GM19324 (cell line): Measurements from ENCODE around the gene PKHD1.
A peak's percentile ranks its signal among the peaks of the same experiment; 100 is the strongest.

Experiments
- ATAC-seq: cut with Tn5 transposase; IDR thresholded peaks from one replicate; pipeline ENCODE4 v1.9.1; 2021; ENCODE audit warnings: mild to moderate bottlenecking, moderate library complexity; ENCODE audit not compliant: unreplicated experiment, low FRiP score

The PKHD1 gene

DNA sequence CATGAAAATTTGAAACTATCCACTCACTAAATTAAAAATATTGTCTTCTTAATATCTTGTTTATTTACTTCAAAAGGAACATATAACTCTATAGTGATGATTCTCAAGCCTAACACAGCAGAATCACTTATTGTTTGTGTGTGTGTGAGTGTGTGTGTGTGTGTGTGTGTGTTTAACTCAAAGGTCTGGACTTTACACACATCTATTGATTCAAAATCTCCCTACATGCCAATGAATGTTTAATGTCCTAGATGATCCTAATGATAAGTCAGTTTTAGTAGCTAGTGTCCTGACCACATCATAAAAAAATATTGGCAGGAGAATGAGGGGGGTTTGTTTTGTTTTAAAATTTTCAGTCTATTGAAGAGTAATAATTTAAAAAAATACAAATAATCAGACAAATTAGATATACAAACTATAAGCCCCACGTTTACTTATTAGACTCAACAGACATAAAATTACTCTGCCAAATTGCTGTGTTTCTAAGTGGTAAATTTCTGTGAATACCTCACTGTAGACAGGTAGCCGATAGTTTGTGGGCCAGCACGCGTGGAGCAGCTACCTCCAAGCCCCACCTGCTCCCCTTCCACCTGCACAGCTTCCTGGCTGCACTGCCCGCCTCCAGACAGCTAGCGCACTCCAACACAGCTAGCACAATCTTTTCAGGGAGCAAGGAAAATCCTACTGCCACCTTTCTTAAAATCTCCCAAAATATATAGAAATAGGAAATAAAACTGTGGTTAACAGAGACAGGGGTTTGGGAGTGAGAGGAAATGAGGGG lies 349.6 kb downstream of the PKHD1 start:
- ATAC-seq = no peak

DNA sequence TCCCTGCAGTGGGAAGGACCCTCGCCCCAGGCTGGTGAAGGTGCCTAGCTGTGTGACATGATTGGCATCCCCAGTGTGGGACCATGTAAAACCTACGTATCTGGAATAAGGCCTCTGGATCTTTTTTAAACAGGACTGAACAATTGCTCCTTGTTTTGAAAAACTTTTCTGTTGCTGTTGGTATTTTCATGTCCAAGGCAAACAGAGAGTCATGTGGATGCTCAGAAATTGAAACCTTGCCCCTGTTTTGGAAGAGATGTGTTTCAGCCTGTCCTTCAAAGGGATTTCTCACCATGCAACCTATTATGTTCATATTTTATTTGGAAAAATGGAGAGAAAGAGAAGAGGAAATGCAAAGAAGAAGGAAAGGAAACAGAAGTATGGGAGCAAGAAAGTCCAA lies 362.3 kb downstream of the PKHD1 start:
- ATAC-seq = no peak

DNA sequence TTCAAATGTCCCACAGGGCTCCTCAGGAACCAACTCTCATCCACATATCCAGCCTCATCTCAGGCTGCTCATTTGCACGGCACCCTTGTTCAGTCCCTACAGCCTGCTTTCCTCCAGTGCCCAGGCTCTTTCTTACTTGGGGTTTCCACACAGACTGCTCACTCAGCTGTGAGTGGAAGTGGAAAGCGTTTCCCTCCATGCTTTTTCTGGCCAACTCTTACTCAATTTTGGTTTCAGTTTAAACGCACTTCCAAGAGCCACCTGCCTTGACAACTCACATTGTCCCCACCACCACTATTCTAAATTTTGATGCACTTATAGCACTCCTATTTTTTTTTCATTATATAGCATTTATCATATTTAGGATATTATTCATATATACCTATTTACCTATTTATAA lies 367.1 kb downstream of the PKHD1 start:
- ATAC-seq = no peak

DNA sequence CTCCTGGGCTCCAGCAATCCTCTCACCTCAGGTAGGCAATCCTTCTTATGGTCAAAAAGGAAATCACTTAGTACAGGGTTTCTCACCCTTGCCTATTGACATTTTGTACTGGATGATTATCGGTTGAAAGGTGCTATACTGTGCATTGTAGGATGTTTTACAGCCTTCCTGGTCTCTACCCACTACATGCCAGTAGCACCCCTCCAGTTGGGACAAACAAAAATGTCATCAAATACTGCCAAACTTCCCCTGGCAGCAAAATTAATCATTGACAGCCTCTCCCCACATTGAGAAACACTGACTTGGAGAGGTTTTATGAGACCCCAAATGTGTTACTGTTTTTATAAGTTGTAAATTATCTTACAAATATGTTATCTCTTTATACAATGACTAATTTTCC lies 368.1 kb downstream of the PKHD1 start:
- no peak for ATAC-seq

DNA sequence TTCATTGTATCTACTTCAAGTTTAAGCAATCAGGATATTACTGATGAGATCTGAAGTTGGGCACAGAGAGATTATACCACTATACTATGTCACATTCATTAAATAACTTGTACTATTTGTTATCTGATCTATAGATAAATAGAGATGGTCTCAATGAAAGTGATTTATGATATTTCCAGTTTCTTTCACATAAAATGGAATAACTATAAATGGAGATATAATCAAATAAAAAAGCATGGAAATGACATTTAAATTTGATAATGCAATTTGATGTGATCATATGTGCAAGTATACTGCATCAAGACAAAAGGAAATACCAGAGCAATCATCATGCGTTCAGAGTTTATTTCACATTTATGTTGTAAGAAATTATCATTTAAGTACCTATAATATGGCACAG lies 368.9 kb downstream of the PKHD1 start:
- ATAC-seq = no peak

DNA sequence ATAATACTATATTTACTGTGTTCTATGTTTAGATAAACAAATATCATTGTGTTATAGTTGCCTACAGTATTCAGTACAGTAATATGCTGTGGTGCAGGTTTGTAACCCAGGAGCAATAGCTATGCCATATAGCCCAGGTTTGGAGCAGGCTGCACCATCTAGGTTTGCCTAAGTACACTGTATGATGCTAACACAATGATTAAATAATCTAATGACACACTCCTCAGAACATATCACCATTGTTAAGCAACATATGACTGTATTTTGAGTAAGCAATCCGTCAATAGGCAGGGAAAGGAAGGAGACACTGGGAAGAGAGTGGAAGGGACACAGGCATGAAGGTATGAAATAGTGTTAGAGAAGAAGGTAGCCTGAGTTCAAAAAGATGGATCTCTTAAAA lies 369.9 kb downstream of the PKHD1 start:
- ATAC-seq = no peak

DNA sequence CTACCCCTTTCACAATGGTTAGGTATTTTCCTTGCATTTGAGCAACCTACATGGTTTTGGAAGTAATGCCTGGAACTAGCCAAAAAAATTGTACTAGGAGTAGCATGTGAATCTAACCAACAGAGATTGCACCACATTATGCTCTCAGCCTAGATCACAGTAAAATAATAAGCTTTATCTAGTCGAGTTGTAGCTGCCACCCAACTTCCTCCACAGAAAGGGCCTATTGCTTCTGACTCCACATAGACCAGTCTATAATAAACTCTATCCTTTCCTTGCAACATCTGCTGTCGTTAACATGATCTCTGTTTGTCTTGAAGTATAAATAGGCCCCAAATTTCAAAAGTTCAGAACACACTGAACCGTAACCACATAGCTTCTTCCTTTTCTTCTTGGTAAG lies 375.5 kb downstream of the PKHD1 start:
- no peak for ATAC-seq

DNA sequence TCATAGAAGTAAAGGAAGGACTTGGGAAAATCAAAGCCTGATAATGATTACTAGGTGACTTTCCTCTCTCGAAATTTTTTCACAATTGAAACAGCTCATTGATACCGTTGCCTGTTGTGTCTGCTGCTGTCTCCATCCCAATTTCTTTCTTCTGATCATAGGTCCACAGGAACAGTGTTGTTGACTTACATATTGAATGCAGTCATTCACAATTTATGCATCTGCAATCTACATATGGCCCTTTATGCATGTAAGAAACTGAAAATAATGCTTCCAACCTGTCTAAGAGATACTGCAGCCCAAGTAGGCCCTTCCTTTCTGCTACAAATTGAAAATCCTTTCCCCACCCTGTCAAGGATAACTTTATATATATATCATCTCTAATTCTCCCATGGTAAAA lies 381.3 kb downstream of the PKHD1 start:
- ATAC-seq = no peak

DNA sequence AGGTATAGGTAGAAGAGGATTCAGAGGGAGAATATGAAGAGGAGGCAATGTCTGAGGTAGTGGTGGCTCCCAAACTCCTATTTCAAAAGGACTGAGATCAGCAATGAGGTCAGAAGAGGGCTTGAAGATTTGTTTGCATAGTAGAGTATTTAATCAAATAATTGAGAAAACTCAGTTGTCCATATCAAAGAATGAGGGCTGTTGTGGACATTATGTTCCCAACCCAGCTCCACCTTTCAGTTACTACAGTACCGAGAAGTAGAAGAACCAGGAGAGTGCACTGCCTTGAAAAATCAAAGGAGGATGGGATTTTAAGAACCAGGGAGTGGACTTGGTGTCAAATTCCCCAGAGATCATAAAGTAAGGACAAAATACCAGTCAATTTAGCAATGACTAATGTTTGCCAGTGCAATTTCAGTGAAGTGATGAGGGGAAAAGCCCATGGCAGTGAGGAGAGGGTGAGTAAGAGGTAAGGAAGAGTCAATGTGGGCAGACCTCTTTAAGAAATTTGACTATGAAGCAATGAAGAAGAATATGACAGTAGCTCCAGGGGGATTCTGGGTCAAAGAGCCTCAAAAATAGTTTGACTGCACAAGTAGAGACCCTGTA lies 382.4 kb downstream of the PKHD1 start:
- no peak for ATAC-seq

DNA sequence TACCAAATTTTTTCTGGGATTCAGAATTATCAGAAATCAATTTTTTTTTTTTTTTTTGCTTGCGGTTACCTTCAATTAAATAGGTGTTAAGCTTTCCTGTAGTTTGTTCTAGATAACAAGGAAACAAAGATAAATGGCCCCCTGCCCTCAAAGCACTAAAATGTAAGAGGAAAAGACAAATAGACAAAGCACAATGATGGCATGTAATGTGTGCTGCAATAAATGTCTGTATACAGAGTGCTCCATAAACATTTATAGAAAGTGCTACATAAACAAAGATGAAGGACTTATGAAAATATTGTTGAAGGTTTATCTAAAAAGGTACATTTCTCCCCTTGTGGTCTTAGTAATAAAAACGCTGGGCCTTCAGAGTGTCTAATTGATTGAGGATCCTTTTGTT lies 384.6 kb downstream of the PKHD1 start:
- ATAC-seq = no peak

DNA sequence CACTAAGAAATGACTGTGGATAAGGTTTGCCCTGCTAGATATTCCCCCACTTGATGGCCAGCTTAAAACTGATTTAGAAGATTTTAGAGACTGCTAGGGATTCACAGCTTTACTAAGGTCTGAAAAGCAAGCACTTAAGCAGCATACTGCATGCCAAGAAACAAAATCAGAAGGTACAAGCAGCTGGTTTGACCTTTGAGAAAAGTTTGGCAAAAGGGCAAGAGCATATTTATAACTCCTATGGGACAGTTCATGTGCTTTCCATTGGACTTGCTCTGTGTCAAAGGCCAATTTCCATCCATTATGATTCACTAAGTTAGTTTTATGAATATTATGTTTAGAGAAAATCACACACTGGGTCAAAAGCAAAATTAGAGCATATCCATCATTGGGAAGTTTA lies 402.8 kb downstream of the PKHD1 start:
- ATAC-seq = no peak

DNA sequence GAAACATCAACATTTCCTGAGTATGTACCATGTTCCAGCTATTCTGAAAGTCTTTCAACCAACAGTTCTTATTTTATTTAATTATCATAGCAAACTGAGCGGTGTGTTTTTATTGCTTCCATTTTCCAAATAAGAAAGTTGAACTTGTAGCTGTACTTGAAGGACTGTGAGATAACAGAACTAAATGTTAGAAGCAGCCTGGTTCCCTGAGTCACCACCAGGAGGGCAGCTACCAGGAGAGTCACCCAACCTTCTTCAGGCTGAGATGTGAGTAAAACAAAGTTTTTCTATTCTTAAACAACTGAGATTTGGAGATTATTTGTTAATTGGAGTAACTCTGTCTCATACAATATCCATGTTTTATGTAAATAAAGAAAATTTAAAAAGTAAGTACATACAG lies 403.4 kb downstream of the PKHD1 start:
- ATAC-seq = no peak

DNA sequence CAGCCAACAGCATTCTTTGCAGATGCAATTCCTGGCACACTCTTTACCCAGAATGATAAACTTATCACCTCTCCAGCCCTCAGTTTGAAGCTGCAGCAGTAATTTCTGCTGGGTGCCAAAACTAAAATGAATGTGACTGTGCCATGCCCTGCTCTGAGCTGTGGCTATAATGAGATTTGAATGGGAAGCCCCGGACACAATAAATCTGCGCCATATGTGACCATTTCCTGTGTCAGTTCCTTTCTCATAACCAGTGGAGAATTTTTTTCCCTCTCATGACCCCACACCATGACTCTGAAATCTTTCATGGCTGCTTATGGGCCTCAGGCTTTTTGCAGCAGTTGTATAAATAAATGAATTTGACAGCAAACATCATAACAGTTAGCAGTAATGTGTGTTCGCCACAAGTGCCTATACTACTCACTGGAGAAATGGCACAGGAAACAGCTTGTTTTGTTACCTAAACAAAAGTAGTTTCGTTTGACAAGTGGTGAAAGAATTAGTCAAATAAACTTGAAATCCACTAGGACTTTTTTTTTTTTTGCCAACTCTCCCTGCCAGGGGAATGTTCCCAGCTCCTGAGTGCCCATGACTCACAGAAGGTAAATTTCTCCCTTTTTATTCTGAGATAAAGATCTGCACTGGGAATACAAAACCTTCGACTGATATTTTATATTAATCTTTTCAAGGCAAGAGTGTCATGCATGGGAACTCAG lies 408.4 kb downstream of the PKHD1 start:
- ATAC-seq = peak; percentile 57

DNA sequence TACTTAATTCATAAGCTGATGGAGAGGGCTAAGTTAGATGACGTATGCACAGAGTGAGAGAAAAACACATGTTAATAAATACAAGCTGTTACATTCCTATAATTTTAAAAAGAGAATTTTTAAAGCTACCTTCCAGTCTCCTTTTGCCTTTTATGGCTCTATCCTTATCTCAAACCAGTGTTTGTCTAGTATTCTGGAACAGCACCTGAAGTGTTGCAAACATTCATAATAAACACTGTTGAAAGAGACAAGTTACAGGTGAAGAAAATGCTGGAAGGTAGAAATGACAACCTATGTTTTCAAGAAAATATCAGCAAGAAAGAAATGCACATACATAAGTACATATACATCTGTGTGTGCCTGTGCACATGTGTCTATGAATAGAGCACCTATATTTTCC lies 409.1 kb downstream of the PKHD1 start:
- ATAC-seq = no peak

DNA sequence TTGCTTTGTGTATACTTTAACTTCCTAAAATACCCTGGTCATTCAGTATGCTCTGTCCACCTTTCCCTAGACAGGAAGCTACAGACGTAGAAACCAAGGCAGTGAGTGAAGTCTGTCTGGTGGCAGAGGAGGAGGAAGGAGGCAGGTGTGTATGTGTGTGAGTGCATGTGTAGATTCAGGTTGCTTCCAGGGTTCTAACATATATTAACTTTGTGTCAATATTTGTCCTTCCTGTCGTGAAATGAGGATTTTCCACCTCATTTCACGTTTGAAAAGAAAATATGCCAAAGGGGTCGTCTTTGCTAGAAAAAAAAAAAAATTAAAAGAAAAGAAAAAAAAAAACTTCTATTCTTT lies 411.5 kb downstream of the PKHD1 start:
- ATAC-seq = no peak

DNA sequence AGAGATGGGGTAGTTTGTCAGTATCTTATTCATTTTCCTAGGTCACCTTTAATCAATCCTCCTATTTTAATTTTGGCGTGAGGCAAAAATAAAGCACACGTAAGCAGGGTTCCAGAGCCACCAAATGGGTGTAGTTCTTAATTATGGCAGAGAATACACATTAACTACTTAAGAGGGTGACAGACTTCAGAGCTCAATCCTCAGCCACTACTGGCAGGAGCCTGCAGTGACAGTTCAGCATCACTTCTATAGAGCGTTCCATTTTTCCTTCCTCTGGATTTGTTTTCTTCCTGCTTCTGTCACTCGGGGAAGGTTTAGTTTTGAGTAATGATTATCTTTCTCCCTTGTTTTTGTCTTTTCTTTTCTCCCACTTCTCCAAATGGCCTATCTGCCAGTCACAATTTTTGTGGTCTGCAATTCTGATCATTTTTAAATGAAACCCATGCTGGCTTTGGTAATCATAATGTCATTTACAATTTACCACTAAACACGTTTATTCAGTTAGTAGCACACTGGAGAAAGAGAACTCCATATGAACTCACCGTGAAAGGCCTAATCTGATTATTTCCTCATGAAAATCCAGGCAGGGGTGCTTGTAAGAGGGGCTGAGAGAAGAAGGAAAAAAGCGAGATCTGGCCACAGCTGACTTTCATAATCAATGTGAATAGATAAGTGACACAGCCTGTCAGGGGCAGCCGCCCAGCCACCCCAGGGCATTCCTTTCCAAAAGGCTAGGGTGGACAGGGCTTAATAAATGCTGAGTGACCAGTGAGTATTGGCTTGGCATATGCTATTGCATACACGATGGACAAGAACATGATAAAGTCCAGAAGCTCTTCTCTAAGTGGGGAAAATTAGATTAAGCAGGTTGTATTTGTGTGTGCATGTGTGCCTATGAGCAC lies 412.1 kb downstream of the PKHD1 start:
- no peak for ATAC-seq

DNA sequence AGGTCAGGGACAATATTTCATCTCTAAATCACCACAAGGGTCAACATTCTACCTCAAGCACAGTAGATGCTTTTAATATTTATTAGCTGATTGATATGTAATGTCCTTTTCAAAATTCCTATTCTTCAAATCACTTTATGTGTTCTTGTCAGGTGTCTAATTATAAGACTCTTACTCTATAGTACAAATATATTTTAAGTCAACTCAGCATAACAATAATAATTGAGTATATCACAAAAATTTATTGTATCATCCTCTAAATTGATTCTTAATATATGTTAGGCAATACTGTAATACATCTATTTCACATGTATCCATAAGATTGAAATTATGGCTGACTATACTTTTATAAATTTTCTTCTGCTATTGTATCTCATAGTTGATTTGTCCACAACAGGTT lies 423.9 kb downstream of the PKHD1 start:
- no peak for ATAC-seq

DNA sequence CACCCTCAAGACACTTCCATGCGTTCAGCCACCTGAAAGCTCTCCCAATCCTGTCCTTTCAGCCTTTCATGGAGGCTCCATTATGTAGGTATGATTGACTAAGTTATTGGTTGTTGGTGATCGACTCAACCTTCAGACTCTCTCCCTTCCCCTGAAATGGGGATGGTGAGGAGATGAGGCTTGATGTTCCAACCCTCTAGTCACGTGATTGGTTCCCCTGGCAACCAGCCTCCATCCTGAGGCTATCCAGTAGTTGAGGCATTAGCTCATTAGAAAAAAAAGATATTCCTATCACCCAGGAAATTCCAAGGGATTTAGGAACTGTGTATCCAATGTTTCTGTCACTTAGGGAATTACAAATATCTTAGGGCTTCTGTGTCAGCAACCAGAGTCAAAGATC lies 426.6 kb downstream of the PKHD1 start:
- ATAC-seq = no peak

DNA sequence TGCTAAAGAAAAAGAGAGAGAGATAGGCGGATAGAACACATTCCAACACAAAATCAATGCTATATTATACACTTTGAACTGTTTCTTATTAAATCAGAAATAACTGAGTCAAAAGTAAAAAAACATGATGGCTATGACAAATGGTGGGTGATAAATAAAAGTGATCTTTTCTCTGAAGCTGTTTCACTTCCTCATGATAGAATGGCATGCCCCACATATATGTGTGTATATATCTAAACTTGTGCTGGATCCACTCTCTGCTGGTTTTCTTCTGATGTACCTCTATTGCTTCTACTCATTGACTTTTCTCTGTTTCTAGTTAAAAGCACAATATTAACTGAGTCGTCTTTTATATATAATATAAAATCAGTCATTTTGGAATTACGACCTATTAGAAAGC lies 429.9 kb downstream of the PKHD1 start:
- no peak for ATAC-seq

DNA sequence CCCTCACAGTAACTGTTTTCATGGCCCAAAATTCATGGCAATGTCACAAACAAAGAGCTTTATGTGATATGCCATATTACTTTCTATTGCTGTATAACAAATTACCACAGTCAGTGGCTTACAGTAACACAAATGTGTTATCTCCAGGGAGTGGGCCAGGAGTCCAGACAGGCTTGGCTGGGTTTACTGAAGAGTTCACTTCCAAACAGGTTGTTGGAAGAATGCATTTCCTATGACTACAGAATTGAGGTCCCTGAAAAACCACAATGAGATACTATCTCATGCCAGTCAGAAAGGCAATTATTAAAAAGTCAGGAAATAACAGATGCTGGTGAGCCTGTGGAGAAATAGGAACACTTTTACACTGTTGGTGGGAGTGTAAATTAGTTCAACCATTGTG lies 431.9 kb downstream of the PKHD1 start:
- ATAC-seq = no peak

DNA sequence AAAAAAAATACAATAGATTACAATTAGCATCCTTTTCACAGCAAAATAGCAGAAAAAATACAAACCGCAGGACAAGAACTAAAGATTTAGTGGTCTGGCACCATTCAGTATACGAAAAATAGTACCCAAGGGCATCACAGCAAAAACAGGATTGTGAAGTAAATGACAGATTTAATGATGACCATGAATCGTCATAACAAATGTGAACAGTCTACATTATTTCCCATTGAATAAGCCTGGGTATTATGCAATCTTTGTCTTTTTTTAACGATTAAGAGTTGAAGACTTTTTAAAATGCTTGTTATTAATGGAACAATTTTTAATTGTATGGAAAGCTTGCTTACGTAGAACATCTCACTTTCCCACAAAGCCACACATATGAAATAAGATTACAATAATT lies 432.8 kb downstream of the PKHD1 start:
- ATAC-seq = no peak
